ENCODE measurements around the gene MID2.
"Not testable (repeated sequence)": the region's sequence is repeated elsewhere in the genome, so short reads cannot be mapped to it uniquely, and the experiment has no call there.

The MID2 gene

DNA sequence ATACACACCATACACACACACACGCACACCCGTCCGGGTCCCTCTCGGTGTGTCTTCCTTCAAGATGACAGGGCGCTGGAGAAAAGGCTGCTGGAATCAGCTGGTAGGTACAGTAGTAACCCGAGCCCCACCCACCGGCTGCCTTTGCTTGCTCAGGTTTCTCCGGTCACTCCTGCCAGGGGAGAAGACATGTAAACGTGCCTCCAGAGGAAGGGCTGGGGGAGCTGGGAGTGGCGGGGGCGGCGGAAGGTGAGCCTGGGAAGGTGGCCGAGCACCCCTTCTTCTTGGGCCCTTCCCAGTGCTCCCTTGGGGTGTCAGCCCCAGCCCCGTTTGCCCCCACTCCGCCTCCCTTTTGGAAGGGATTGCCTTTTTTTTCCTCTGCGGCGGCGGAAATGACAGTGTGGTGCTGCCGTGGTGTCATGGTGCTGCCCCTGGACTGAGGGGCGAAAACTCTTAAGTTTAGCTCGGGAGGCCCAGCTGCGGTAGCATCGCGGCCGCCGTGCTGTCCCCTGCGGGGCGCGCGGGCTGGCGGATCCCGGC lies at the start of gene MID2:
MID2 (plus strand) TSS at position 169 of the 540 bp plus-strand sequence. CDS start 561 bp downstream, outside the sequence.
- peak; percentile 32 for DNase-seq (ENCODE audit: low read depth)

DNA sequence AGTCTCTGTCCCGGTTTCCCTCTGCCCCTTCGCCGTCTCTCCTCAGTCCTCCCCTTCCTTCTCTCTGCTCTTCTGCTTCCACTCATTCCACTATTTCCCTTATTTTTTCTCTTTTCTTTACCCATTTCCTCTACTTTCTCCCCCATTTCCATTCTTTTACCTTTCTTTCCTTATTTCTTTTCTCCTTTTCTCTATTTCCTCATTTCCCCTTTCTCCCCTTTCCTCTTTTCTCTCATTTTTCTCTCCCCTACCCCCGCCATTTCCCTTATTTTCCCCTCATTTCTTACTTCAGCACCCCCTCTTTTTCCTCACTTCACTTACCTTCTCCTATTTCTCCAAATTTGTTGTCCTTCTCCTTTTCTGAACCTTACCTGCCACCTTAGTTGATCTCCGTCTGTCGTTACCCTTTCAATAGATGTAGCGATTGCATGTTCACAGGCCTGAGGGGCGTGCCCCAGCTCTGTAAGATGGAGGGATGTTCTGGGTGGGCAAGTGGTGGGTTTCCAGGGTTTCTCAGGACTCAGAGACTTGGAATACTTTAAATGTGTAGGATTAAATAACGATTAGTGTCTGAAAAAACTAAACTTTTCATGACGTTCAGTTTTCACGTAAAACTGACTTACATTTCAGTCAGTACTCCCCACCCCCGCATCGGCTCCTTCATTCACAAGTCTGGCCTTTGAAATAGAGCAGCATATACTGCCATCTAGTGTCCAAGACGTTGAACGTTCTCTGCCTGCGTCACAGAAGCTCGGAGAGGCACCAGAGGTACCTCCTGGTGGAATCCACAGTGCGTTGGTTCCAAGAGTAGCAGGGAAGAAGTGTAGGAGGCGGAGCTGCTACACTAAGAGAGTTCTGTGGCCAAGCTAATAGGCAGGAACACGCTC lies 48.8 kb upstream of the MID2 start:
- peak; percentile 53 for DNase-seq (ENCODE audit: low read depth)

GRCh38 chrX:107777536-107777832 lies 48.2 kb upstream of the MID2 start, which contains the start of gene NCBP2L:
Gene NCBP2L, plus strand, starts transcription at chrX:107777733. Its CDS starts 16,488 bp downstream, at chrX:107794221.
- DNase-seq (ENCODE audit: low read depth): no peak

DNA sequence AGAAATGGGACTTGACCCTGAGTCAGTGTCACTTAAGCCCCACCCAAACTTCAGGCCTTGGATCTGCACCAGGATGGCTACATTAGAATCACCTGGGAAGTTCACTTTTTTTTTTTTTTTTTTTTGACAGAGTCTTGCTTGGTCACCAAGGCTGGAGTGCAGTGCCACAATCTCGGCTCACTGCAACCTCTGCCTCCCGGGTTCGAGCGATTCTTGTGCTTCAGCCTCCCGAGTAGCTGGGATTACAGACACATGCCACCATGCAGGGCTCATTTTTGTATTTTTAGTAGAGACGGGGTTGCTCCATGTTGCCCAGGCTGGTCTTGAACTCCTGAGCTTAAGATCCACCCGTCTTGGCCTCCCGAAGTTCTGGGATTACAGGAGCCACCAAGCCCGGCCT lies 45.1 kb upstream of the MID2 start:
- DNase-seq (ENCODE audit: low read depth): no peak

DNA sequence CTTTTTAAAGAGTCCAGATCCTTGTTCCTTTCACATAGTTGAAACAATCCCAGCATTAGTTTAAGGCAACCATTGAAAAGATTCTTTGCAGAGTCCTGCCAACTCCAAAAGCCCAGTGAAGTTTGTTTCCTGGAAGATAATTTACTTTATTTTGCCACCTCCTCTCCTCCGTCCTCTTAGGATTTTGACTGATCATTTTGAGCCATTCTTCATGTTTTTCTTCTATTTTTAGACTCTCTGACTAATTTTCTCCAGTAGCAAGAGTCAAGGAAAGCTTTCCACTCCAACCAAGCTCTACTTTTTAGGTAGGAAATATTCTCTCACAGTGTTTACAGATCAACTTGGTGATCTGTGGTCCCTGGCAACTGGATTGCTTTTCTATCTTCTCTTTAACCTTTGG lies 37.8 kb upstream of the MID2 start:
- no peak for DNase-seq (ENCODE audit: low read depth)

DNA sequence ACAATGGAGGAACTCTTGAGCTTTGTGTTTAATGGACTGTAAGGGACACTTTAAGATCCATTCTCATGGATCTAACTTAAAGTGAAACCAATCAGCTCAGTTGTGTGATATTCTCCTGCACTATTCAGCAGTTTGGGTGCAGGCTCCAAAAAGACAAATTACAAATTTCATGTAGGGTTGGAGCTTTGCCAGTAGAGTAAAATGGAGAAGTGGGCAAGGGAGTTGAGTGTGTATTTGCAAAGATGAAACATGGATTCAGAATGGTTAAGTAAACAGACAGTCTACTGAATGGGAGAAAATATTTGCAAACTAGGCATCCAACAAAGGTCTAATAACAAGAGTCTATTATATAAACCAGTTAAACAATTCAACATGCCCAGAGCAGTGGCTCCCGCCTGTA lies 21.2 kb upstream of the MID2 start:
- DNase-seq (ENCODE audit: low read depth): no peak

DNA sequence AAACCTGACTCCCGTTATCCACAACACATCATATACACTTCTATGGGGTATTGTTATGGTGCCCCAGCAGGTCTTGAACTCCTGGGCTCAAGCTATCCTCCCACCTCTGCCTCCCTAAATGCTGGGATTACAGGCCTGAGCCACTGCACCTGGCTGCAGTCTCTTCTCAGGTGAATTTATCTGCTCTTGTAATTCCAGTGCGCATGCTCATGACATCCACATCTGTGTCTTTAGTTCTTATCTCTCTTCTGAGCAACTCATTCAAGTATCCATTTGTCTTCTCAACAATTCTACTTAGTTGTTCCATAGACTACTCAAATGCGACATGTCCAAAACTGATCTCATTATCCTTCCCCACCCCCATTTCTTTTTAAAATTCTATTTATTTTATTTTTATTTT lies 20.5 kb upstream of the MID2 start:
- no peak for DNase-seq (ENCODE audit: low read depth)

GRCh38 chrX:107810053-107810452 lies 15.6 kb upstream of the MID2 start:
- not testable (repeated sequence) for DNase-seq (ENCODE audit: low read depth)

GRCh38 chrX:107818900-107819521 lies 6.7 kb upstream of the MID2 start:
- no peak for DNase-seq (ENCODE audit: low read depth)

GRCh38 chrX:107823042-107823441 lies 2.6 kb upstream of the MID2 start:
- DNase-seq (ENCODE audit: low read depth): no peak

GRCh38 chrX:107823456-107823855 lies 2.2 kb upstream of the MID2 start:
- no peak for DNase-seq (ENCODE audit: low read depth)

DNA sequence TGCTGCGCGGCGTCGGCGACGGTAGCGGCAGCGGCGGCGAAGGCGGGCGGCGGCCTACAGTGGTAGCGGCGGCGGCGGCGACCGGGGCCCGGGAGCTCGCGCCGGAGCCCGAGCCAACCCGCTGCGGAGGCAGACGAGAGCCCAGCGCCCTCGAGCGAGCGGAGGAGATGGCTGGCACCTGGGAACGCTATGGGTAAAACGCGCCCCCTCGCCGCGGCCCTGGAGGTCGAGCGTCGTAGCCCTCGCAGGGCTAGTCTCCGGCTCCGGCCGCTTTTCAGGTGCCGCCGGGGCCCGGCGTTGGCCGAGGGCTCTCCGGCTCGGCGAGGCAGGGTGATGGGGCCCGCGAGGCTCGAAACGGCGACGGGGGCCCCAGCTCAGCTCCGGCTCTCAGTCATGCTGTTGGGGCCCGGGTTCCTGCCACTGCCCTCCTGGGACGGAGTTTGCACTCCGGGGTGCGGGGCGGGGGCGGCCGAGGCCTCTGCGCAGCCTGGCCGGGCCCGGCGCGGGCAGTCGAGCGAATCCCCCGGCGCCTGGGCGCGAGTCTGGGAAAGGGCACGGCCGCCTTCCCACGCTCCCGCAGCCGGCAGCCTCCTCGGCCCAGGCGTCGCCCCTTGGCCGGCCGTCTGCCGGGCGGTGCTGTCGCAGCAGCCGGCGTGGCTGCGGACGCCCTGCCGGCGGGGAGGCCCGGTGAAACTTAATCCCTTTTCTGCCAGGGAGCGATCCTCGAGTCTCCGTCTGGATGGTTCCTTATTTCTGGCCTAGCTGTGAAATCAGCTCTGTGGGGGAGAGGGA lies 768 bp downstream of the MID2 start:
- DNase-seq (ENCODE audit: low read depth): peak; percentile 14

- no peak for DNase-seq (ENCODE audit: low read depth)
Observed at GRCh38 chrX:107827030-107827831, 1.6 kb downstream of the MID2 start.

GRCh38 chrX:107827852-107828251 lies 2.2 kb downstream of the MID2 start:
- no peak for DNase-seq (ENCODE audit: low read depth)

DNA sequence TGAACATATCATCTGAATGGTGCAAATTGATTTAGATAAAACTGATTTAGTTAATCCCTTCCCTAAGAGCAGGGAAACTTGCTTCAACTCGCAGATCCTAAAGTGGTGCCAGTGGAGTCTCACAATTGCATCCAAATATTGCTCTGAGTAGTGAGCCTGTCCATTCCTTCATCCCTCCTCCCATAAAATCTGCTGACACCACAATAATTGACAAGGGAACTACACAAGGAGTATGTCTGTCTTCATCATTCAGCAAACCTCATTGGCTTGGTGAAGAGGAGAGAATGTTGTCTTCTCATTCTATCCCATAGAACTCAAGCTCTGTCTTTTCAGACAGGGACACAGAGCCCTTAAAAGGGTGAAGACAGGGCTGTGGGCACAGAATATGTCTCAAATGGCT lies 4.2 kb downstream of the MID2 start:
- DNase-seq (ENCODE audit: low read depth): no peak

DNA sequence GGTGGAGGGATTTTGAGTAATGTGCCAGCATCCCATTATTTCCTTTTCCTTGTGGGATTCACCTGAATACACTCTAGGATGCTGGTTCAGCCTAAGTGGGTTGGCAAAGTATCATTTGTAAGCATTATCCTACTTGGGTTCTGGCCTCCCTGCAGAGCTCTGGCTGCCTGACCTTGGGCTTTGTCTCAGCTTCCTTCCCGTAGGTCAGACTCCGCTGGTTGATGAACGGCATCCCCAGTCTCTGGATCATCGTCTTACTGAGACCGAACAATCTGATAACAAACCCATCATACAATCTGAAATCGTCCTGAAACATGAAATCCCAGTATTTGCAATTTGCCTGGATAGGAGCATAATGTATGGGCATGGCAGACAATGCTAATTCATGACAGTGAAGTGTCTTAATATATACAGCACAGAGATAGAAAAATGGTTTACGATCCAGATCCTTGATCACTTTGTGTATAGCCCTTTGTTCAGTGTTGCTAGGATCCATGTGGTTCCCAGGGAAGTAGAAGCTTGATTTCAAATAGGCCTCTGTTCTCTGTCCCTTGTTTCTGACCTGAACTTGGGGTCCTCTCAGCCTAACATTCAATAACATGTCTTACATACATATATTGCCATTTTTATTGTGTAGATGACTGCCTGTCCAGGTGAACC lies 5.5 kb downstream of the MID2 start:
- no peak for DNase-seq (ENCODE audit: low read depth)

DNA sequence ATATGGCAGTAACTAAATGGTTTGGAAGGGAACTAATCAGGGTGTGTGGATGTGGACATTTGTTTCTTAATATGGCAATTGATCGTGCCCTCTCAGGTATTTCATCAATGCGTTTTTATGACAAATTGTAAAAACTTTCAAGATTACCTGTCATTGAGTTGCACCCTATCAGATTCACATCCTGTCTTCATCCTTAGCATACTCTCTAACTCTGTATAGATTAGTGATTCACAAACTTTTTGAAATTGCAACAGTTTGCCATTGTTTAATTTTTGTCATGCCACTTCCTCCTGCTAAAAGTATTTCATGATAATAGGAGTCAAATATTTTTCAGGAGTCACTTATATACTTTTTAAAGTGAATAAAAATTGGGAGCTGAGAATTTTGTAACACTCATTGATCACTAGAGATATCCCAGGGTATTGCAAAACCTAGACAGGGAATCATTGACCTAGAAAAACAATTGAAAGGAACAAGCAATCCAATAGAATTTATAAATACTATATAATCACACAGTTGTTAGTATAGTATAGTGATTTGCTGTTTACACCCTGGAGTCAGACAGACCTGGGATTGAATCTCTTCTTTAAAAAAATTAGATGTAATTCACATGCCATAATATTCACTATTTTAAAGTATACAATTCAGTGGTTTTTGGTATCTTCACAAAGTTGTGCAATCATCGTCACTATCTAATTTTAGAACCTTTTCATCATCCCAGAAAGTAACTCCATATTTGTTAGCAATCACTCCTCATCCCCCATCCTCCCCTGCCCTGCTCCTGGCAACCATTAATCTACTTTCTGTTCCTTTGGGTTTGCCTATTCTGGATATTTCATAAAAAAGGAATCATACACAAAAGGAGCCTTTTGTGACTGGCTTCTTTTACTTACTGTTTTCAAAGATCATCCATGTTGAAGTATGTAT lies 8.9 kb downstream of the MID2 start:
- DNase-seq (ENCODE audit: low read depth): no peak

DNA sequence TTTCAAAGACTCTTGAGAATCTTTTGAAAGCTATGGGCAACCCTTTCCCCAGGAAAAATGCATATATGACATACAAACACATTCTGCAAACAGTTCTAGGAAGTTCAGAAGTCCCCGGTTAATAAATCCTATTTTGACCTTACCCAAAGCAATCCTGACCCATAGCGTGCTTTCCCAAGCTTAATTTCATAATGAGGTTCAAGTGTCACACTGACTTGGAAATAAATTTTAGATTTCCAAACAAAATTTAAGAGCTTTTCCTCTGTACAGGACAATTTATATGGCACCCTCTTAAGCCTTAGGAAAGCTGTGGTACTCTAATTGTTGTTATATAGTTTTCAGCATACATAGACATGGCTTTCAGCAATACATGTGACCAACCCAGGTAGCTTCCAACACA lies 11.3 kb downstream of the MID2 start:
- no peak for DNase-seq (ENCODE audit: low read depth)

DNA sequence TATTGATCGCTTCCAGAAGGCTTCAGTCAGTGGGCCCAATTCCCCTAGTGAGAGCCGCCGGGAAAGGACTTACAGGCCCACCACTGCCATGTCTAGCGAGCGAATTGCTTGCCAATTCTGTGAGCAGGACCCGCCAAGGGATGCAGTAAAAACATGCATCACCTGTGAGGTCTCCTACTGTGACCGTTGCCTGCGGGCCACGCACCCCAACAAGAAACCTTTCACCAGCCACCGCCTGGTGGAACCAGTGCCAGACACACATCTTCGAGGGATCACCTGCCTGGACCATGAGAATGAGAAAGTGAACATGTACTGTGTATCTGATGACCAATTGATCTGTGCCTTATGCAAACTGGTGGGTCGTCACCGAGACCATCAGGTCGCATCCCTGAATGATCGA lies 15.3 kb downstream of the MID2 start:
- no peak for DNase-seq (ENCODE audit: low read depth)
